ENCODE results near the gene IQSEC1.
A peak's percentile ranks its signal among the peaks of the same experiment; 100 is the strongest.

IQSEC1 gene

DNA sequence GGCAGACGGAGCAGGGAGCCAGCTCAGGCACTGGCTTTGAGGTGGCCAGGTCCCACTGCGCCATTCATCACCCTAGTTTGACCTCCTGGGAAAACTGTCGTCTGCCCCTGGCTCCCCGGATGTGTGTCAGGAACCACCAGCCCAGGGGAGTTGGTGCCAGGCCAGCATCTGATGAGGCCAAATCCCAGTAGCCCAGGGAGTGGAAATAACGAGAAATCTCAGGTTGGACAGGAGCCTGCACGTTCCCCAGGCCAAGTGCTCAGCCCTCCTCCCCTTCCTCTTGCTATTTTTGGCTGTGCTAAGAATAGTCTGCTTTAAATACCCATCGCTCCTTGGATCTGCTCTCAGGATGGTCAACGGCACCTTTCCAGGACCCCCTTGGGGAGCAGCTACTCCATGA, 138.8 kb downstream of the IQSEC1 start:
- DNase-seq (ENCODE audit: low spot score) = no peak

DNA sequence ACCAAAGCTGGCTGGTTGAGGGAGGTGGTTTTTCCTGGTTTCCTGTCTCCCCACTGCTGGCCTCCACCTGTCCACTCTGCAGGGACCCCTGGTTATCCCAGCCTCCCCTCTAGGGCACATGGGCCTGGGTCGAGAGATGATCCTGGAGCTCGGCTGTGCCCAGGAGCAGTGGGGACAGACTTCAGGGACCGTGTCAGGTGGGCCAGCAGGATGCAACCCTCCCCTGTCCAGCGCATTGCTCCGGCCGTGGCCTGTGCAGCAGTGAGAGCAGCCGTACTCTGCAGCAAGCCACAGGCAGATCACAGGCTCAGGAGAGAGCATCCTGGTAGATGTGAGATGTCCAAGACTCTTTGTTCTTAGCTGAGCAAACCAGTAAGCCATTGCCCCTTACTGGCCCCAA, 139.3 kb downstream of the IQSEC1 start:
- DNase-seq (ENCODE audit: low spot score) = no peak

DNA sequence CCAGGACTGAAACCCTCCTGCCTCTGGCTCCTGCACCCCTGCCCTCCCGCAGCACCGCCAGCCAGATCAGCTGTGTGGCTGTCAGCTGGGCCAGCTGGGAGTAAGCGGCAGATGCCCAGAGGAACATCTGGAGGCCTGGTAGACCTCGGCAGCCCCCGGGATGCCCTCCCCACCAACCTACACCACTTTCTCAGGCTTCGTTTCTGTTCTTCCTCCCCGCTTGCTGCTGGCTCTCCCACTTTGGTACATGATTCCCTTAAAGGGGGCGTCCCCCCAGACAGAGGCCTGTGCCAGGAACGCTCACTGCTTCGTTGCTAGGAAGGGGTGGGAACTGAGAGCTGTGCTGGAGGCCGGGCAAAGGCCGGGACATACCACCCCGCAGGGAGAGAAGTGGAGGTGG, 140.5 kb downstream of the IQSEC1 start:
- DNase-seq (ENCODE audit: low spot score) = no peak

DNA sequence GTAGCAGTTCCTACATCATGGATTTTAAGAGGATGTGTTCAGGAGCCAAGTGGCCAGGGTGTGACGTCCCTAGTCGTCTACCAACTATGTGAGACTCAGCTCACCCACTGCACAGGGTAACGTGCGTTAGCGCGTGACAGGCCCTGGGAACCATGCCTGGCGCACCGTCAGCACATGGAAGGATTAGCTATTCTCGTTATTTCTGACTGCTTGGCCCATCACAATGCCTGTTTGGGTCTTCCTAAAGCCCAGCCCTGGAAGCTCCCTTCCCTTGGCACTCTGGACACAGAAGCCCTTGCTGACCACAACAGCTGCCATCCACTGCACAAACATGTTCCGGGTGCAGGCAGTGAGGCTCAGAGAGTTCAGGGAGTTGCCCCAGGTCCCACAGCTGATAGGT, 140.9 kb downstream of the IQSEC1 start:
- no peak for DNase-seq (ENCODE audit: low spot score)

DNA sequence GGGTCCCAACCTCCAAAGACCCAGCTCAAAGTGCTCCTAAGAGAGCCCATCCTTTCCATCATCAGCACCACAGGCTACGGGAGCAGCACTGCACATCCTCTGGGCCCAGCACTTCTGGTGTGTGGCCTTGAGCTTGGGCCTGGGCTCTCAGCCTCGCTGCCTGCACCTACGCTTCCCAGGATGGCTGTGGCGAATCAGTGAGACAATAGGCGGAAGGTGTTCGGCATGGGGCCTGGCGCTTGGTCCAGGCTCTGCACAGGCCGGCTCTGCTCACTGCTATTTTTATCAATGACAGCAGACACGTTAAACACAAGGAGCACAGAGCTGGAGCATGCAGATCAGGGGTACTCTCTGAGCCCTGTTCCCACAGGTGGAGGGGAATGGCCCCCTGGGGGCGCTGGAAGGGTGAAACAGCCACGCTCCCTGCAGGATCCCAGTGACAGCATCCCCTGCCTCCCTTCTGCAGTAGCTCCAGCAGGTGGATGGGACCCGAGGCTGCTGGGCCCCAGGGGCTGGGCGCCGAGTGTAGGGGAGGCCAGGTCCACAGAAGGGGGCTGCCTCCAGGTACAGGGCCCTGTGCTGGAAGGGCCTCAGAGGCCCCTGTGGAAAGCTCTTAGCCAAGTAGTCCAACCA, 141.8 kb downstream of the IQSEC1 start:
- DNase-seq (ENCODE audit: low spot score) = no peak

DNA sequence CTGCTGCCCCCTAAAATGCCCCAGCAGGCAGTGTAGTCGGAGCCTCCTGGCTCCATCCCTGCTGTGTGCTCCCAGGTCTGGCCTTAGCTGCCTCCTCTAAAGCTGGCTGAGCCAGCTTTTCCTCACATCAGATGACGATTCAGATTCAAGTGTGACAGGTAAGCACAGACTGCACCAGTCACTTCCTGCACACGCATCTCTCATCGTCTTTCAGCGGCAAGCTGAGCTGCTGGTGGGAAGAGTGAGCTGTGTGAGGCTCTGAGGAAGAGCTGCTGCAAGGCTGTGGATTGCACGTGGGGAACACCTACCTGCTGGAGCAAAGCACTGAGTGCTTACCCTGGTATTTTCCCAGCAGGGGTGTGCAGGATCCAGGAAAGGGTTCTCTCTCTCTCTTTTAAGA, 143.4 kb downstream of the IQSEC1 start:
- DNase-seq (ENCODE audit: low spot score) = no peak

DNA sequence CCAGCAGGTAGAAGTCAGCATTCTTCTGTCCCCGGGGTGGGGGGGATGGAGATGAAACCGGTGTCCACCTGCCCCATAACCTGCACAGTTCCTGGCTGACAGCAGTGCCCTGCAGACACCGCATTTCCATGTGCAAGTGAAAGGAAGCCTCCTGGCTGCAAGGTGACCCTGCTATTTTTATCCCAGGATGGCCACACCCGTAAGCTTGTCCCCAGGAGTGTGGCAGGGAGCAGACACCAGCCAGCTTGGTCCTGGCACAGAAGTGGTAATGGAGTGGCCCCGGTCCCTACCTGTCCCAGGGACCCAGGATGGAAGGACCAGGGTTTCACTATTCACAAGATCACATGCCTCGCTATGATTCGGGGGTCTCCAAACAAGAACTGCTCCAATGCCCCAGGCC, 146.6 kb downstream of the IQSEC1 start:
- no peak for DNase-seq (ENCODE audit: low spot score)

DNA sequence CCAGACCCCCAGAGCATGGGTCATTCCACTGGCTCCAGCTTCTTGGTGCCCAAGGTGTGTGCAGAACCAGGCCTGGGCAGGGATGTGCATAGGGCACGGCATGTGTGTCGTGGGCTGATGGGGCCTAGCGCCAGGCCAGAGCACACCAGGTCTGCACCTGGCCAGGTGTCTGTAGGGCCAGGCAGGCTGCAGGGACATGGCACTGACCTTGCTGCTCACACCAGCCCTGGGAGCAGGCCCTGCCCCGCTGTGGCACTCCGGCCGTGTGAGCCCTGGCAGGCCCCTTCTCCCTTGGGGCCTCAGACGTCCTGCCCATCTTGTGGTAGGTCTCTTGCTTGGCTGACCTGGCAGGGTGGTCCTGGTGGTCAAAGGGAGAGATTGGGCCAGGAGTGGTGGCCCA, 147.6 kb downstream of the IQSEC1 start:
- DNase-seq (ENCODE audit: low spot score) = no peak

DNA sequence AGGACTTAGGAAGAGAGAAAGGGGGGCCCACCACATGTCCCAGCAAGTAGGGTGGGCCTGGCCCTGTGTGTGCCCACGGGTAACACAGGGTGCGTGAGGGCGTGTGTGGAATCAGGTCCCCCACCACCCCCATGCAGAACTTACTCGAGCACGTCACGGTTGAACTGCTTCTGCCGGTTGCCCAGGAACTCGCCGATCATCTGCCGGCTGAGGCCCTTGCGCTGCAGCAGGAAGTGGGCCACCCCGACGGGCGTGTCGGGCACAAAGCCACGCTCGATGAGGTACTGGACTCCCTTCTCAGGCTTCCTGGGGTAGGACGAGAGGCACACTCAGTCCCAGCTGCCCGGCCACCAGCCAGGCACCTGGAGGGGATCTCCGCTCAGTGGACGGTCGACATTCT, 148.8 kb downstream of the IQSEC1 start:
- no peak for DNase-seq (ENCODE audit: low spot score)

DNA sequence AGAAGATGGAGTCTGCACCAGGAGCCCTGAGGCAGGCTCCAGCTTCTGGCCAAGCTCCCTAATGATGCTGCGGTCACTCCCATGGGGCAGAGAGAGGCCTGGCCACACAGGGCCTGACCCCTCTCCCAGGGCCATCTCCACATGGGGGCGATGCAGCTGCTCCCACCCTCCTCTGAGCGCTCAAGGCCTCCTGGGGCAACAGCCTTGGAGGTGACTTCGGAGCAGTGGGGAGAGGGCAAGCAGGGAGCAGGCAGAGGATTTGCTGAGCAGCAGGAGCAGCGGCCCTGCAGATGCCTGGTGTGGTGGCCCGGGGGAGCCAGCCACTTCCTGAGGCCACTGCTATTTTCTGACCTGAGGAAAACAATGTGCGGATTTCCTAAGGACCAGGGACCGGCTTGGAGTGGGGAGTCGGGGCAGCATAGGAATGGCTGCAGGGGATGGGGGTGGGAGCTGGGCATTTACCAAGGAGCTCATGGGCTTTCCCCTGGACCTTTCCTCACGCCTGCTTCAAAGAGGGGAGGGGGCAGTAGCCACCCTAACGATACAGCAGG, 150.3 kb downstream of the IQSEC1 start:
- DNase-seq (ENCODE audit: low spot score) = no peak

DNA sequence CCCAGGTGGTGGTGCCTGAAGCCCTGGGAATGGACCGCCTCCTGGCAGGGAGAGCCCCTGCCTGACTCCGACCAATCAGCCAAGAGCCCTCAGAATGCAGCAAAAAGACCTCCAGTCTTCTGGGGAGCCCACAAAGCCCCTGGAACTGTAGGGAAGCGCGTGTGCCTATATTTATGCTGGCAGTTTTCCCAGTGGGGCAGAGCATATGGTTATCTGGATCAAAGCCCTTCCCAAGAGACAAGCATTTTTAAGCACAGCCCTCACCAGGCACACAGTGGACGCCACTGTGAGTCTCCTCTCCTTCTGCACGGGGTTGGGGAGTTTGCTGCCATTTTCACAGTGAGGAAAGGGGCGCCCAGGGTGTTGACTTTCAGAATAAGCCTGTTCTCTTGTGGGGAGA, 150.9 kb downstream of the IQSEC1 start:
- DNase-seq (ENCODE audit: low spot score) = no peak

DNA sequence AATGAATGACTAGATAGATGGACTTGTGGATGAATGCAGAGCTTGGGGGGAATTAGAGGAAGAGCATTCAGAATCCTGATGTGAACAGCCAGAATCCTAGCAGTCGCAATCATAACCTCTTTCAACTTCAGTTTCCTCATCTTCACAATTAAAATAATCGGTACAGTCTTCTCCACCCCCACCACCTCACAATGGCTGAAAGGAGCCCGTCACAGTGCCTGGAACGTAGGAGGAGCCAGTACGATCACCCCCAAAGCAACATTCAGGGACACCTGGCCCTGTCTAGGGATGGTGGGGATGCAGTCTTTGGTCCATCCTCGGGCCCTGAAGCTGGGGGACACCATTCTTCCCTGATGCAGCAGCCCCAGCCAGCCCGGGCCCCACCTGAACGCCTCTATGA, 151.5 kb downstream of the IQSEC1 start:
- no peak for DNase-seq (ENCODE audit: low spot score)

DNA sequence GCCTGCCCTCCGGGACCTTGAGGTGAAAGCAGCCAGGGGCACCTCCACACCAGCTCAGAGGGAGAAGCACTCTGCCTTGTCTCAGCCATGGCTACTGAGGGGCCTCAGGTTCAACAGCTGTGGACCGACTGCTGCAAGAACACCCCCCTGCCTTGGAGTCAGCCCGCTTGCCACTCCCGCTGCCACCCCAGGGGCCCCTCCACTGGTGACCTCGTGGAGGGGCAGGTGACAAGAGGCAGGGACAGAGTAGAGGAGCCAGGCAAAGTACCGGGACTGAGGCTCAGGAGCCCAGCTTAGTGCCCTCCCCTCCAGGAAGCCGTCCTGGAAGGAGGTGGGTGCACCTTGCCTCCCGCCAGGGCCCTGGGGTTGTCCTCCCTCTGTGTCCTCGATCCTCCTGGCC, 152.3 kb downstream of the IQSEC1 start:
- no peak for DNase-seq (ENCODE audit: low spot score)

DNA sequence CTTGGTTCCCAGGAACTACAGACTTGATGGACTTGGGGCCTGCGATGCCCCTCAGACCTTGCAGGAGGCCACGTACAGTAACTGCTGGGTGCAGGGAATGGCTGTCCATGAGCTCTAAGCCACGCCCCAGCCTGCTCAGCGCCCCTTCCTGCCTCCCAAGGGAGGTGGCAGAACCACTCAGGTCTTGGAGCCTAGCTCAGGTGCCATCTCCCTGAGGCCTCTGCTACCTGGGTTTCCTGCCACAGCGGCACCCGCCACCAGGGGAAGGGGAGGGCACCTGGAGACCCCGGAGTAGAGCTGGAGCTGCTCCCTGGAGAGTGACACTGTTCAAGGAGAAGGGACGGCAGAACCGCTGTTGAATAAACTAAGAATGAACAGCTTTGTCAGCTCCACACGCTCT, 154.0 kb downstream of the IQSEC1 start:
- DNase-seq (ENCODE audit: low spot score) = no peak

DNA sequence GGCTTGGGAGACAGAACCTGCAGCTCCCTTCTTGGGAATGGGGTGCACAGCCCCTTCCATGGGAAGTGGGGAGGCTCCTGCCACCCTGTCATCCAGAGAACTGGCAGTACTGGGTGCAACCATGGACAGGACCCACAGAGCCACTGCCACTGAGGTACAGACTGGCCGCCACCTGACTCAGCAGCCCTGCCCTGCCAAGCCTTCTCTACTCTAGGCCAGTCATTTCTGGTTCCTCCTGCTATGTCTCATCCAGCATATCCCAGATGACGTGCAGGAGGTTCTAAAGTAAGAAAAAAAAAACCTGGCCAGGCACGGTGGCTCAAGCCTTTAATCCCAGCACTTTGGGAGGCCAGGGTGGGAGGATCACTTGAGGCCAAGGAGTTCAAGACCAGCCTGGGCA, 155.0 kb downstream of the IQSEC1 start:
- no peak for DNase-seq (ENCODE audit: low spot score)

DNA sequence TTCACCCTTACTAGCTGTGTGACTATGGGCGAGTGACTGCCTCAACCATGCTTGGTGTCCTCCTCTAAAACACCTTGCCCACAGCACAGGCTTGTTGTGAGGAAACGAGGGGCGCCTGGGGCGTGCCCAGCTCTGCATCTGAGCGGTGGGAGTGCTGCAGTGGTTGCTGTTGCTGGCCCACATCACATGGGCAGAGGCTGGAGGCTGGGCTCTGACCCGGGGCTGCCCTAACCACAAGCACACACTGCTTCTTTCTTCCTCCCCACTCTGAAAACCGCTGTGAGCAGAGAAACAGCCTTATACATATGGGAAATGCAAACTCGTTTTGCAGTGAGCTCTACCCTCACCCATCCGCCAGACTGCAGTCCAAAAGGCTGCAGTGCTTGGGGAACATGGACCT, 157.1 kb downstream of the IQSEC1 start:
- peak; percentile 27 for DNase-seq (ENCODE audit: low spot score)

DNA sequence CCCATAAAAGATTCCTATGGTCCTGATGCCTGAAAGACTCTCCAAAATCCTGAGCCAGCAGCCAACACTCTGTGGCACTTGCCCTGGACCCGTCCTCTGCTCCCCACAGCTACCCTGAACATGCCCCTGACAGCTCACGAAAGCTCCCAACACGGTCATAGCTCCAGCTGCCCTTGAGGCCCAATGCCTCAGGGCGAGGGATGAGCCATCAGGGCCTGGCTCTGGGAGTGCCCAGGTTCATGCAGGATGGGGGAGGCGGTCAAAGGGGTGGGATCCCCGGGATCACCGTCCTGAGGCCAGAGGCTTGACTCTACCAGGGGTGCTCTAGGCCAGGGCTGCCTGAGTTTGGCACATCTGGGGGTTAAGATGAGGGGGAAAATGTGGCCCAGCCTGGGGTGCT, 159.1 kb downstream of the IQSEC1 start:
- no peak for DNase-seq (ENCODE audit: low spot score)

DNA sequence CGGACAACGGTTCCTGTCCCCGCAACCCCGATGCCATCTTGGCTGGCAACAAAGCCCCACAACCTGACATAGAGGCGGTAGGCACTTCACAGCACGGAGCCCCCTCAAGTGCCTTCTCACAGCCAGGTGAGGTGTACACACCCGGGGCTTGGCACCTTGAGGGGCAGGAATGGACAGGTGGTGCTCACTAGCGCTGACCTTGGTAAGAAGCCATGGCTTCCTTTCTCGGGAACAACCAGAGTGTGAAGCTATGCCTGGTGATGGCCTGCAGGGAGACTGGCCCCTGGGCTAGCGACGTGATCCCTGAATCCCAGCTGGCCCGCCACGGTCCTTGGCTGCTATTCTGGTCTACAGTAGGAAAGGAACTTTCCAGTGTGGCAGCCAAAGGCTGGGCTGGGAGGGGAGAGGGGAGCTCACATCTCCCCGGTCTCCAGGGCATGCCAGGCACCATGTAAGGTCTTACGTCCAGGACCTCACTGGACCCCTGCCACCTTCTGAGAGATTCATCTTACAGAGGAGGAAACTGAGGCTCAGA, 161.3 kb downstream of the IQSEC1 start:
- DNase-seq (ENCODE audit: low spot score) = no peak

DNA sequence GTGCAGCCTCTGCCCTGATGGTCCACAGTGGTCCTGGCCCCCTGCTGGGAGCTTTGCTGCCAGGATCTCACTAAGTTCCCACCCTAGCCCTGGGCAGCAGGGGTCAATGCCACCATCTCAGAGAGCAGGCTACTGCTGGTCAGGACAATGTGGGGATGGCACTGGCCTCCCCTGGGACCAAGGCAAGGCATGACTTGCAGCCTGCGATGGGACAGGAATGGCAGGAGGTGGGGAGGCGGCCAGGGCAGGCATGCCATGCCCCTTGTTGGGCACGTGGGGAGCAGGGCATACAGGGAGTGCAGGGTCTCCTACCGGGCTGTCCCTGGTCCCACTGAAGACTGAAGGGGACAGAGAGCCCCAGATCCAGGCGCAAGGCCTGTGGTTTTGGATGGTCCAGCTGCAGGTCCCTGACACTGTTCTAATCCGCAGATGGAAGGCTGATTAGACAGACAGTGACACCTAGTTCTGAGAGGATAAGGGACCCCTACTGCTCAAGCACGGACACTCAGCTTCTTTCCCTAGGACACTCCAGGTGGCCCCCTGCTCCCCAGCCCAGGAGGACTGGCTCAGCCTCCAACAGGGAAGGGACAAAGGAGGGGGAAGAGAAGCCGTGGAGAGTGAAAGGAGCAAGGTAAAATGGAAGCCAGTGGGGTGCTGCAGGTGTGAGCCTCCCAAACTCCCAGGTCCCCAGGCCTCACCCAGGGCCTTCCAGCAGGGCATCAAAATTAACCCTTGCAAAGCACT, 162.7 kb downstream of the IQSEC1 start:
- DNase-seq (ENCODE audit: low spot score) = no peak

DNA sequence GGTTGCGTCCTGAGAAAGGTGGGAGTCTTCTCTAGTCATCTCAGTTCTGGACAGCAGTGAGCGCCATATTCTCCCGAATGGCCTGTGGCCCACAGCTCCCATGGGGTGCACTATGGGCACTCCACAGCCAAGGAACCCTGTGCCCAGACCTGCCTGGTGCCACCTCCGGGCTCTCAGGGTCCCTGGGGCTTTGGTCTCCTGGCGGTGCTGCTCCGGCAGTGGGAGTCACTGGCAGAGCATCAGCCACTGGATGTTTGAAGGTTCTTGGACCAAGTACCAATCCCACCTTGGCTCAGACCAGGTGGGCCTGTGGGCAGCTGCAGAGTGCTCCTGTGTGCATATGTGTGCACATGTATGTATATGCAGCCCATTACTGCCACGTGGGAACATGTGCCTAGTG, 163.5 kb downstream of the IQSEC1 start:
- no peak for DNase-seq (ENCODE audit: low spot score)

DNA sequence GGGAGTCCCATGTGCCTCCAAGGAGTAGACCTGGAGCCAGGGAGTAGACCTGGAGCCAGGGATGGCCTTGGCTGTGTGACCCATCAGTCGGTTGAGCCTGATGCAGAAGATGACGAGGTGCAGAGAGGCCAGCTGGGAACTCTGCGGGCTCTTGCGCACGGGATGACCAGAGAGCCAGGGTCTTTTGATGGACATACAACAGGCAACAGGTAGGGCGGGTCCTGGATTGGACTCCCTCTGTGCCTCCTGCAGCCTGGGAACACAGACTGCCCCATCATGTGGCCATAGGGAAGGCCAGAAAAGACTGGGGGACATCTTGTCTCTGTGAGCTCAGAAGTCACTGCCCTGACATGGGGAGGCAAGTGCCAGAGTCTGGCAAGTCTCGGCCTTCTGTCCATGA, 164.4 kb downstream of the IQSEC1 start:
- DNase-seq (ENCODE audit: low spot score) = no peak

DNA sequence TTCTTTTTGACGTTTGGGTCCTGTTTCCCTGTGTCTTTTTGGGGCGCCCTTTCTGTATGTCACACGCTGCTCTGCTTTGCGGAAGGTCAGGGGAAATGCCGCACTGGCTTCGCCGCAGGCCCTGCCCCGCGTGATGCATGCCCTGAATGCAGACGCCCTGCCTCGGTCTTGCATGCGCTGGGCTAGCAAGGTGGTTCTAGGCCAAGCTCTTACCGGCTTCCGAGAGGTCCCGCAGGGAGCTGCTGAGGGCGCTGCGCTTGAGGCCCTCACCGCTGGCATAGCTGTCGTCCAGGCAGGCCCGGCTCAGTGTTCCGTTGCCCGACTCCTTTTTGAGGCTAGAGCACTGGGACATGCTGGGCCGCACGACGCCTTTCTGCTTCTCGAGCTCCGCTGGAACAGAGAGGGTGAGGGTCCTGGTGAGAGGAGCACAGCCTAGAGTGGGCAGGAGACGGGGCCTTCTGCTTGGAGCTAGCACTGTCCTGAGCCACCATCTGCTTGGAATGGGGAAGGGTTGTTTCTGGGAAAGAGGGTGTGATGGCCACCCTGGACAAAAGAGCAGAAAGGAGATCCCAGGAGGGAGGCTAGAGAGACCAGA, 165.0 kb downstream of the IQSEC1 start:
- DNase-seq (ENCODE audit: low spot score) = no peak

DNA sequence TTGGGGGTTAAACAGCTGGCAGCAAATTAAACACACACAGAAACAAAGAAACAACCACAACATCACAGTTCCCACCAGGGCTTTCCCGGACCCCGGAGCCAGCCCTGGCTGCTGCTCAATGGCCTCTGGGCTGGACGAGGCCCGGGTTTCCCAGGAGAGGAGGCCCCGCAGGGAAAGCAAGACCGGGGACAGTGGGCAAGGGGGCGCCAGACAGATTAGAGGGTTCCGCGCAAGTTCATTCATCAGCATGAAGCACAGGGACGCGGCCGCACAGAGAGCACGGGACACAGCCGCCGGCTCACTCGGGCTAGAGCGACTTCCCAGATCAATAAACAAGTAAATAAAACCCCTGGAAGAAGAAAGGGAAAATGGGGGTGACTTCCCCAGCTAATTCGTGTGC, 165.5 kb downstream of the IQSEC1 start:
- DNase-seq (ENCODE audit: low spot score) = no peak
